Nephron (organoid): ENCODE data around the gene BBOX1.
"Not testable (repeated sequence)": the region's sequence is repeated elsewhere in the genome, so short reads cannot be mapped to it uniquely, and the experiment has no call there.

Experiments used
- H3K27ac Mint-ChIP-seq, 3 experiments: 2 replicates each; pipeline ENCODE4 v1.8.0; 2020; ENCODE audit warnings: mixed read lengths in 3 of 3, mild to moderate bottlenecking in 2 of 3, moderate library complexity in 1 of 3
- H3K27me3 Mint-ChIP-seq: 2 replicates; pipeline ENCODE4 v1.8.0; 2021; ENCODE audit warnings: low read depth, mild to moderate bottlenecking, moderate library complexity, mixed read lengths
- H3K36me3 Mint-ChIP-seq: 2 replicates; pipeline ENCODE4 v1.8.0; 2020; ENCODE audit warnings: low read depth, mixed read lengths
- H3K4me1 Mint-ChIP-seq: 2 replicates; pipeline ENCODE4 v1.8.0; 2020; ENCODE audit warnings: mixed read lengths
- H3K4me3 Mint-ChIP-seq, 3 experiments: 2 replicates each; pipeline ENCODE4 v1.8.0; 2020; ENCODE audit warnings: mild to moderate bottlenecking in 3 of 3, mixed read lengths in 3 of 3, moderate library complexity in 2 of 3
- H3K9me3 Mint-ChIP-seq: 2 replicates; pipeline ENCODE4 v1.8.0; 2020; ENCODE audit warnings: mixed read lengths
- TF ChIP-seq, protein P1 (sequence below), 3 experiments: fragments of 200-600 bp; sonication (generic); IDR thresholded peaks; one replicate each; pipeline ENCODE4 v1.5.0; 2021; ENCODE audit warnings: antibody characterized with exemption in 3 of 3; ENCODE audit not compliant: unreplicated experiment in 3 of 3

Gene BBOX1

DNA sequence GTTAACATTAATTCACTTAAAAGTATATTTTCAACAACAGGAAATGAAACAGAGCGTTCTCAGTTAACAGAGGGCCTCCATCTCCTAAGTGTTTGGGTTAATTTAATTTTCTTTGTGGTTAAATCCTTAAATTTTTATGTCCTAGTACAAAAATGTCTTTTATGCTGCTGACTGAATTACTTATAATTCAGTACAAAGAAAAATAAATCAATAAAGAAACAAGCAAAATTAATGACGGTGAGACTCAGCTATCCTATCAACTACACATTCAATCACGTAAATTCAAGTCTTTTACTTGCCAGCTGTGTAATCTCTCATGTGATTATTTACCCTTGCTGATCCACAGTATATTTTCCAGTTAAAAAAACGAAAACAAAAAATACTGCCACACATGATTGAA, 81.4 kb downstream of the BBOX1 start:
- no peaks in the 10 kb centered on the region for H3K27me3 Mint-ChIP-seq
- TF ChIP-seq, protein P1, sequence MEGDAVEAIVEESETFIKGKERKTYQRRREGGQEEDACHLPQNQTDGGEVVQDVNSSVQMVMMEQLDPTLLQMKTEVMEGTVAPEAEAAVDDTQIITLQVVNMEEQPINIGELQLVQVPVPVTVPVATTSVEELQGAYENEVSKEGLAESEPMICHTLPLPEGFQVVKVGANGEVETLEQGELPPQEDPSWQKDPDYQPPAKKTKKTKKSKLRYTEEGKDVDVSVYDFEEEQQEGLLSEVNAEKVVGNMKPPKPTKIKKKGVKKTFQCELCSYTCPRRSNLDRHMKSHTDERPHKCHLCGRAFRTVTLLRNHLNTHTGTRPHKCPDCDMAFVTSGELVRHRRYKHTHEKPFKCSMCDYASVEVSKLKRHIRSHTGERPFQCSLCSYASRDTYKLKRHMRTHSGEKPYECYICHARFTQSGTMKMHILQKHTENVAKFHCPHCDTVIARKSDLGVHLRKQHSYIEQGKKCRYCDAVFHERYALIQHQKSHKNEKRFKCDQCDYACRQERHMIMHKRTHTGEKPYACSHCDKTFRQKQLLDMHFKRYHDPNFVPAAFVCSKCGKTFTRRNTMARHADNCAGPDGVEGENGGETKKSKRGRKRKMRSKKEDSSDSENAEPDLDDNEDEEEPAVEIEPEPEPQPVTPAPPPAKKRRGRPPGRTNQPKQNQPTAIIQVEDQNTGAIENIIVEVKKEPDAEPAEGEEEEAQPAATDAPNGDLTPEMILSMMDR (IDR thresholded peaks at IDR 0.05; ENCODE audit: unreplicated experiment in 3 of 3), result no peak
- H3K27ac Mint-ChIP-seq, result peak overlapping the region; percentile 10 to 53 (median 16)
- no peak overlapping the region for H3K4me3 Mint-ChIP-seq
- no peaks in the 10 kb centered on the region for H3K36me3 Mint-ChIP-seq
- peaks cover 27% of the 10 kb centered on the region for H3K4me1 Mint-ChIP-seq
- no peaks in the 10 kb centered on the region for H3K9me3 Mint-ChIP-seq

DNA sequence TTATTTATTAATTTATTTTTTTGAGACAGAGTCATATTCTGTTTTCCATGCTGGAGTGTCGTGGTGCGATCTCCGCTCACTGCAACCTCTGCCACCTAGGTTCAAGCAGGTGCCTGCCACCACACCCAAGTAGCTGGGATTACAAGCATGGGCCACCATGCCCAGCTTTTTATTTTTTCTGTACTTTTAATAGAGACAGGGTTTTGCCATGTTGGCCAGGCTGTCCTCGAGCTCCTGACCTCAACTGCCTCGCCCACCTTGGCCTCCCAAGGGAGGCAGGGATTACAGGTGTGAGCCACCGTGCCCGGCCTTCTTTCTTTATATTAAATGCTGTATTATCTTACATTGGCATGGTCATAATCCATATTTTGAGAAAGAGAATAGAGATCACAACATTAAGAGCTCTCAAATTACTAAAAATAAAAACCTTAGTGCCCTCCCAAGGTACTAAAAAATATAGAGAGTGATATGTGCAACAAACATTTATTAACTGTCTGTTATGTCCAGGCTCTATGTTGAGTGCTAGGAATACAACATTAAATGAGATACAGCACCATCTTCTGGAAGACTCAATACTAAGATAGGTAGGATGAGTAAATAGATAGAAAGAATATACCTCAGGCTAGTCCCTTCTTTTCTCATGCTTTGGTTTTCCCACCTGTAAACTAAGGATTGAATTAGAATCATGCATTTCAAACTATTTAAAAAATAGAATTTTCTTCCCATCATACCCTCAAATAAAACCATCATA, 84.1 kb downstream of the BBOX1 start:
- Mint-ChIP-seq H3K4me3 (no peak overlapping the region), H3K4me1 (peaks cover 21% of the 10 kb centered on the region), H3K36me3 (no peaks in the 10 kb centered on the region), H3K27ac (no peak overlapping the region), H3K9me3 (no peaks in the 10 kb centered on the region), H3K27me3 (no peaks in the 10 kb centered on the region)
- TF ChIP-seq, protein P1 (IDR thresholded peaks at IDR 0.05; ENCODE audit: unreplicated experiment in 3 of 3), result no peak

DNA sequence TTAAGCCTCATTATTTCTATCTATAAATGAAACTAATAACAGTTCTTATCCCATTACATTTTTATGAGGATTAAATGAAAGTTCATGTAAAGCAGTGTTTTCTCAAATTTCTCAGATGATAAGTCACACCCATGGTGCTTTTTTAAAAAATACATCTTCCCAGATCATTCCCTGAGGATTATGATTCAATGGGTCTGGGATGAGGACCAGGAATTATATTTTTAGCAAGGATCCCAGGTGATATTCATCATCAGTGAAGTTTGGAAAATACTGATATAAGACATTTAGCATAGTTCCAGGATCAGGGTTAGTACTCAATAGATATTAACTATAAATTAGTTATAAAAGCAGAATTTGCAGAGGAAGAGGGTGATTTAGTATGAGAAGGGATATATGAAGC, 89.1 kb downstream of the BBOX1 start:
- H3K9me3 Mint-ChIP-seq, result peaks cover 17% of the 10 kb centered on the region

DNA sequence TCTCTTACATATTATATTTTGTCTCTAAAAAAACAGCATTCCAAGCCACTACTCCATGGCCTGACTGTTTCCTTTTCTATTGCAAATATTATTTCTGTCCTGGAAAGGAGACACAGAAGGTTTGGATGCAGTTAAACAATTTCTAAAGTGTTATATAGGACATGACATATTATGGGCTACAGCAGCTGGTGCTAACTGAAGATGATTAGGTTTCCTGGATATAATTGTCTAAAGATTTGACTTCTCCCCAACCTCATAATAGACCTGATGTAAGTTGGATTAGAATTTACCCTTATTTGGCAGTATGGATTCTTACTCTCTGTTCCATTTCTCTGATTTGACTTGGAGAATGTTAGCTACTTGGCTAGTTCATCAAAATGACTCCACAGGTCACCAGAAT, 90.2 kb downstream of the BBOX1 start:
- Mint-ChIP-seq H3K4me3 (no peak overlapping the region), H3K36me3 (peaks cover 10% of the 10 kb centered on the region), H3K27me3 (no peaks in the 10 kb centered on the region), H3K27ac (peak overlapping the region in 1 of 3 experiments; percentile 59), H3K9me3 (peaks cover 25% of the 10 kb centered on the region), H3K4me1 (peaks cover 12% of the 10 kb centered on the region)
- TF ChIP-seq, protein P1 (IDR thresholded peaks at IDR 0.05; ENCODE audit: unreplicated experiment in 3 of 3), result no peak

More for the DNA sequence above, 89.1 kb downstream of the BBOX1 start:
- peak overlapping the region in 2 of 3 experiments; percentile 35 to 69 for H3K27ac Mint-ChIP-seq
- TF ChIP-seq, protein P1 (IDR thresholded peaks at IDR 0.05; ENCODE audit: unreplicated experiment in 3 of 3), result no peak
- H3K36me3 Mint-ChIP-seq, result peaks cover under 1% of the 10 kb centered on the region
- H3K4me3 Mint-ChIP-seq, result no peak overlapping the region
- H3K4me1 Mint-ChIP-seq, result peaks cover 12% of the 10 kb centered on the region
- no peaks in the 10 kb centered on the region for H3K27me3 Mint-ChIP-seq

DNA sequence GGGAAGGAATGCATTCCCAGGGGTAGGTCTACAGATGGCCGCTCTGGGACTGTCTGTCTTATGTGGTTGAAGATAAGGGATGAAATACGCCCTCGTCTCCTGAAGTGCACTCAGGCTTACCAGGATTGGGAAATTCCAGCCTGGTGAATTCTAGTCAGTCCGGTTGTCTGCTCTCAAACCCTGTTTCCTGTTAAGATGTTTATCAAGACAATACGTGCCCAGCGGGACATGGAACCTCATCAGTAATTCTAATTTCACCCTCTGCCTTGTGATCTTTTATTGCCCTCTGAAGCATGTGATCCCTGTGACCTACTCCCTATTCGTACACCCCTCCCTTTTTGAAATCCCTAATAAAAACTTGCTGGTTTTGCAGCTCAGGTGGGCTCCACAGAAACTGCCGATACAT, 95.3 kb downstream of the BBOX1 start:
- H3K4me3 Mint-ChIP-seq, H3K27me3 Mint-ChIP-seq, H3K27ac Mint-ChIP-seq: not testable (repeated sequence)
- Mint-ChIP-seq H3K4me1 (peaks cover 18% of the 10 kb centered on the region), H3K9me3 (peaks cover 40% of the 10 kb centered on the region), H3K36me3 (peaks cover 22% of the 10 kb centered on the region)

DNA sequence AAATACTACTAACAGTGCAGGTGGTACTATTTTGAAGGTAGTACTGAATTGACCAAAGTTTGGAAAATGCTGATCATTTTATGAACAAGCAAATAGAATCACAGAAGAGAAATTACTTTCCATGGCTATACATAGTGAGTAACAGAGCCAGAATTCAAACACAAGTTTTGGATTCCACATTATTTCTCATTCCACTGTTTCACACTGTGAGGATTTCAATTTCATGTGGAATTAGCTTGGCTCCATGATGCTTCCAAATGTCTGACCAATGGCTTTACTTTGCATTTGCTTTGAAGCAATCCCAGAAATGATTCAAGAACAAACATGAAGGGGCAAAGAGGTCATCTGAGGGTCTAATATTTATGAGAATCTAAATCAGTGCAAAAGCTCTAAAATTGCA, 98.1 kb downstream of the BBOX1 start:
- peaks cover 4% of the 10 kb centered on the region for H3K27me3 Mint-ChIP-seq
- H3K4me3 Mint-ChIP-seq, result no peak overlapping the region
- H3K9me3 Mint-ChIP-seq, result peaks cover 51% of the 10 kb centered on the region
- TF ChIP-seq, protein P1 (IDR thresholded peaks at IDR 0.05; ENCODE audit: unreplicated experiment in 3 of 3), result no peak
- H3K27ac Mint-ChIP-seq, result no peak overlapping the region
- H3K36me3 Mint-ChIP-seq, result peaks cover 35% of the 10 kb centered on the region
- peaks cover 15% of the 10 kb centered on the region for H3K4me1 Mint-ChIP-seq
